K562 (cell line): Measurements from ENCODE around the gene MUC5B. TPM values are rescaled to one million over a fixed set of nuclear protein-coding genes. Genes with fewer than 3 reads are reported as not detected.

ENCODE experiments used
- ATAC-seq: fragments of 200-7000 bp; cut with Tn5 transposase; 3 replicates; pipeline ENCODE4 v1.9.1; 2020; ENCODE audit warnings: moderate library complexity
- BruUV-seq: library from RNA; stranded (reverse); fragments of 400-500 nt; replicated peaks from 2 replicates; lab custom pipeline; 2021; lab: Mats Ljungman, UMichigan
- CTCF ChIA-PET: fragments of 300-600 bp; formaldehyde crosslinking; extraction: SDS; loops from one replicate; lab custom pipeline; 2021; ENCODE audit warnings: low intra/inter-chr PET ratio; lab: Yijun Ruan, JAX
- POLR2A ChIA-PET: fragments of 300-600, 350-650 bp; sonication (Branson Sonifier 250); formaldehyde crosslinking; extraction: SDS; loops from one replicate; lab custom pipeline; 2021; ENCODE audit warnings: antibody characterized with exemption, inconsistent platforms; lab: Yijun Ruan, JAX
- DNase-seq, 4 experiments: peaks; one replicate each; pipeline versions ENCODE4 v3.0.0 to v3.0.0-alpha.2; 2011 to 2018; ENCODE audit warnings: low spot score in 3 of 4, mixed read lengths in 3 of 4; ENCODE audit errors: extremely low read depth in 1 of 4
- FAIRE-seq: peaks from 2 replicates; lab custom pipeline; 2011; peaks lifted over from hg19 to GRCh38; lab: Jason Lieb, UNC
- H2AFZ ChIP-seq: 2 replicates; pipeline ENCODE4 v1.6.0; 2011; ENCODE audit warnings: low read depth, low read length, control low read depth, inconsistent platforms
- H3K27ac ChIP-seq: fragments of 200-600 bp; 3 replicates; pipeline ENCODE4 v1.8.0; 2011; ENCODE audit warnings: low read depth, mild to moderate bottlenecking, control low read depth, inconsistent platforms, low read length, moderate library complexity, mixed read lengths; ENCODE audit errors: extremely low read depth
- H3K27me3 ChIP-seq, 2 experiments: fragments of 300-600 bp in 1 of 2; 2 replicates in 1 of 2; 3 replicates in 1 of 2; pipeline versions ENCODE4 v1.6.0 to v1.8.0; 2011; ENCODE audit warnings: inconsistent platforms in 2 of 2, low read length in 2 of 2, mild to moderate bottlenecking in 1 of 2, mixed read lengths in 1 of 2, moderate library complexity in 1 of 2; ENCODE audit not compliant: control insufficient read depth in 2 of 2, insufficient read depth in 2 of 2
- H3K36me3 ChIP-seq: fragments of 300-600 bp; 3 replicates; pipeline ENCODE4 v1.8.0; 2011; ENCODE audit warnings: mild to moderate bottlenecking, low read length, inconsistent platforms; ENCODE audit not compliant: control insufficient read depth, insufficient read depth
- H3K4me1 ChIP-seq, 2 experiments: fragments of 200-600 bp in 1 of 2; replicated peaks in 1 of 2; 2 replicates in 1 of 2; 3 replicates in 1 of 2; pipeline versions ENCODE4 v1.5.1 to v1.8.0; 2011; ENCODE audit warnings: inconsistent platforms in 2 of 2, low read length in 2 of 2, mild to moderate bottlenecking in 1 of 2, mixed read lengths in 1 of 2, moderate library complexity in 1 of 2; ENCODE audit not compliant: control insufficient read depth in 2 of 2, insufficient read depth in 2 of 2
- H3K4me2 ChIP-seq: 2 replicates; pipeline ENCODE4 v1.6.1; 2011; ENCODE audit warnings: low read length, control low read depth, inconsistent platforms, mixed read lengths; ENCODE audit not compliant: insufficient read depth
- H3K4me3 ChIP-seq: fragments of 200-600 bp; sonication (generic), shearing (Covaris generic); 2 replicates; pipeline ENCODE4 v1.5.1; 2016; ENCODE audit warnings: control low read depth, inconsistent platforms
- H3K79me2 ChIP-seq: fragments of 200-600 bp; 3 replicates; pipeline ENCODE4 v1.8.0; 2011; ENCODE audit warnings: low read length, inconsistent platforms; ENCODE audit not compliant: control insufficient read depth, insufficient read depth
- H3K9ac ChIP-seq, 2 experiments: 2 replicates each; pipeline versions ENCODE4 v1.6.0 to v1.6.1; 2011; ENCODE audit warnings: low read depth in 2 of 2, low read length in 2 of 2, control low read depth in 1 of 2, inconsistent platforms in 1 of 2, mild to moderate bottlenecking in 1 of 2, mixed read lengths in 1 of 2; ENCODE audit not compliant: insufficient read depth in 1 of 2
- H3K9me1 ChIP-seq: one replicate; pipeline ENCODE4 v1.6.0; 2011; ENCODE audit warnings: inconsistent platforms, mild to moderate bottlenecking, low read length, moderate library complexity; ENCODE audit not compliant: control insufficient read depth, insufficient read depth
- H3K9me3 ChIP-seq: replicated peaks from 2 replicates; pipeline ENCODE4 v1.5.1; 2011; ENCODE audit warnings: low read depth, low read length, inconsistent platforms; ENCODE audit not compliant: control insufficient read depth, insufficient read depth
- H4K20me1 ChIP-seq: replicated peaks from 2 replicates; pipeline ENCODE4 v1.6.1; 2011; ENCODE audit warnings: low read length, inconsistent platforms, mixed read lengths; ENCODE audit not compliant: control insufficient read depth, insufficient read depth
- GABPA ChIP-seq: fragments of 200-800 bp; sonication (Bioruptor generic); conservative IDR thresholded peaks from 2 replicates; pipeline ENCODE4 v1.6.1; 2016; ENCODE audit warnings: low read depth, missing genetic modification characterization, missing compliant biosample characterization
- HMG20A ChIP-seq: fragments of 450-650 bp; formaldehyde crosslinking; conservative IDR thresholded peaks from 2 replicates; pipeline ENCODE4 v1.4.0; 2020; ENCODE audit warnings: mild to moderate bottlenecking, mixed read lengths
- TAF1 ChIP-seq: IDR thresholded peaks from 2 replicates; pipeline ENCODE4 v1.6.1; 2011; ENCODE audit warnings: mild to moderate bottlenecking, low read length, moderate library complexity; ENCODE audit not compliant: insufficient read depth, control insufficient read depth, severe bottlenecking; ENCODE audit errors: extremely low read depth
- WGBS: fragments of 100-300 bp; shearing (Covaris generic); methylation state at CpG from one replicate; pipeline ENCODE4 v1.1.6; 2016; ENCODE audit warnings: low coverage, mixed read lengths; ENCODE audit not compliant: insufficient coverage; ENCODE audit errors: missing lambda C conversion rate; 5-methylcytosine and 5-hydroxymethylcytosine counted together
- in situ Hi-C: fragments of 300-500 bp; cut with MboI; formaldehyde crosslinking; loops from 4 replicates; pipeline ENCODE4 v1.15.0; 2018; ENCODE audit warnings: inconsistent platforms, mixed read lengths
- intact Hi-C: fragments of 100-400 bp; cut with micrococcal nuclease; formaldehyde crosslinking; loops from 2 replicates; pipeline ENCODE4 v1.14.2; 2022
- polyA plus RNA-seq, 8 experiments: library from polyadenylated mRNA; depleted of rRNA in 4 of 8; stranded (reverse) in 5 of 8; unstranded in 3 of 8; fragments of >200 nt; fragmentation: Nextera tagmentation in 2 of 8; fragmentation: Illumina TruSeq in 1 of 8; extraction: Ambion mirVana in 2 of 8; extraction: Trizol in 1 of 8; gene quantifications; 2 replicates each; pipeline versions ENCODE4 v1.2.1 to v1.2.3, GENCODE V29; 2011 to 2014; ENCODE audit warnings: inconsistent platforms in 1 of 8, missing spikeins in 1 of 8
- total RNA-seq, 7 experiments: library from RNA; depleted of rRNA in 6 of 7; stranded (reverse); fragments of >200 nt in 6 of 7; fragmentation: Illumina TruSeq in 2 of 7; extraction: Trizol in 2 of 7; gene quantifications; 2 replicates each; pipeline versions ENCODE4 v1.2.1 to v1.2.3, GENCODE V29; 2011 to 2021; ENCODE audit warnings: low replicate concordance in 1 of 7
- TF ChIP-seq, protein P1 (sequence below): fragments of 250-450 bp; sonication (Bioruptor Pico); IDR thresholded peaks from 2 replicates; pipeline ENCODE4 v1.8.0; 2022; ENCODE audit warnings: inconsistent platforms, mild to moderate bottlenecking, moderate library complexity, borderline replicate concordance

MUC5B gene
- total and polyA plus RNA-seq, 9 of the 15 experiments (the other 6 are each of a cell fraction or from before 2014, with no cell fraction given) = 0.04 to 0.95 TPM; not detected in 7

DNA sequence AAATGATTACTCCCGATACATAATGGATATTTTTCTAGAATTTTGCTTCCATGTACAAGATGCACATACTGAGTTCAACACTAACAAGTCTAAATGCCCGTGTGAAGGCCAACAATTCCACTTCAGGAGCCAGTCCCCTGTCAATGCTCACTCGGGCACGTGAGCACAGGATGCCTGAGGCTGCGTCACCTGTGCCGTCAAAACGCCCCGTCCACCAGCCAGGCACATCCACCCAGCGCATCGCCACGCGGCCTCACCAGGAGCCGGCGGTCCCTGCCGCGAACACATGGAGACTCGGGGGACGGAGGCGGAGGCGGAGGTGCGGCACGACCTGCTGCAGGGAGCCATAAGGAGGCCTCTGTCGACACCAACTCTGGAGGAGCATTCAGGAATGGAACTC lies 76.8 kb downstream of the MUC5B start:
- H3K4me2 ChIP-seq = no peak overlapping the region
- no peak overlapping the region for H3K27ac ChIP-seq
- POLR2A ChIA-PET = no interaction called here
- intact Hi-C loops (no loop called here), in situ Hi-C loops (no loop called here)
- H4K20me1 ChIP-seq = peaks cover 13% of the 10 kb centered on the region
- H3K79me2 ChIP-seq = peaks cover 44% of the 10 kb centered on the region
- H3K4me1 ChIP-seq = peaks cover 0 to 43% of the 10 kb centered on the region in 2 experiments; a peak in 3 of 5 replicates
- H2AFZ ChIP-seq = no peak overlapping the region
- no peak for DNase-seq
- CTCF ChIA-PET = no interaction called here
- H3K9me3 ChIP-seq = no peaks in the 10 kb centered on the region
- H3K36me3 ChIP-seq = peaks cover 21% of the 10 kb centered on the region; the same call in 2 of the 3 replicates
- TF ChIP-seq GABPA (tag) = no peak
- TF ChIP-seq, protein P1, sequence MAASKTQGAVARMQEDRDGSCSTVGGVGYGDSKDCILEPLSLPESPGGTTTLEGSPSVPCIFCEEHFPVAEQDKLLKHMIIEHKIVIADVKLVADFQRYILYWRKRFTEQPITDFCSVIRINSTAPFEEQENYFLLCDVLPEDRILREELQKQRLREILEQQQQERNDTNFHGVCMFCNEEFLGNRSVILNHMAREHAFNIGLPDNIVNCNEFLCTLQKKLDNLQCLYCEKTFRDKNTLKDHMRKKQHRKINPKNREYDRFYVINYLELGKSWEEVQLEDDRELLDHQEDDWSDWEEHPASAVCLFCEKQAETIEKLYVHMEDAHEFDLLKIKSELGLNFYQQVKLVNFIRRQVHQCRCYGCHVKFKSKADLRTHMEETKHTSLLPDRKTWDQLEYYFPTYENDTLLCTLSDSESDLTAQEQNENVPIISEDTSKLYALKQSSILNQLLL (CRISPR knock-in tag) = no peak
- no peak for TF ChIP-seq HMG20A (CRISPR knock-in tag)
- no peak for TF ChIP-seq TAF1
- no peak for ATAC-seq
- H3K27me3 ChIP-seq = no peaks in the 10 kb centered on the region
- H3K4me3 ChIP-seq = no peak overlapping the region
- 0 out of 4 replicates have a peak overlapping the region, but pooled peaks of 1 of the 2 experiments have one; percentile 33 for H3K9ac ChIP-seq
- H3K9me1 ChIP-seq = no peaks in the 10 kb centered on the region
- no TSS peak for BruUV-seq
- FAIRE-seq = no peak
- WGBS = 93% methylated on average over 12 of the region's 23 CpGs
